T-helper 2 cell treated with Interferon-gamma antibody and Interleukin-4, amounts not matched to agents 5 μg/mL and 100 μg/mL, for 36 hours (primary cell): ENCODE measurements around the gene TMEM44.

ENCODE experiments used
- DNase-seq: peaks from one replicate; pipeline ENCODE4 v3.0.0; 2021; ENCODE audit warnings: low spot score
- H3K27ac Mint-ChIP-seq: one replicate; pipeline ENCODE4 v1.8.0; 2021; ENCODE audit warnings: mild to moderate bottlenecking, mixed read lengths
- H3K27me3 Mint-ChIP-seq: one replicate; pipeline ENCODE4 v1.8.0; 2021; ENCODE audit warnings: low read depth, mixed read lengths
- H3K36me3 Mint-ChIP-seq: one replicate; pipeline ENCODE4 v1.8.0; 2021; ENCODE audit warnings: low read depth, mixed read lengths
- H3K4me1 Mint-ChIP-seq: one replicate; pipeline ENCODE4 v1.8.0; 2021; ENCODE audit warnings: low read depth, mixed read lengths
- H3K4me3 Mint-ChIP-seq: one replicate; pipeline ENCODE4 v1.8.0; 2022; ENCODE audit warnings: mild to moderate bottlenecking, moderate library complexity, mixed read lengths
- H3K9me3 Mint-ChIP-seq: one replicate; pipeline ENCODE4 v1.8.0; 2021; ENCODE audit warnings: mixed read lengths

Gene TMEM44

DNA sequence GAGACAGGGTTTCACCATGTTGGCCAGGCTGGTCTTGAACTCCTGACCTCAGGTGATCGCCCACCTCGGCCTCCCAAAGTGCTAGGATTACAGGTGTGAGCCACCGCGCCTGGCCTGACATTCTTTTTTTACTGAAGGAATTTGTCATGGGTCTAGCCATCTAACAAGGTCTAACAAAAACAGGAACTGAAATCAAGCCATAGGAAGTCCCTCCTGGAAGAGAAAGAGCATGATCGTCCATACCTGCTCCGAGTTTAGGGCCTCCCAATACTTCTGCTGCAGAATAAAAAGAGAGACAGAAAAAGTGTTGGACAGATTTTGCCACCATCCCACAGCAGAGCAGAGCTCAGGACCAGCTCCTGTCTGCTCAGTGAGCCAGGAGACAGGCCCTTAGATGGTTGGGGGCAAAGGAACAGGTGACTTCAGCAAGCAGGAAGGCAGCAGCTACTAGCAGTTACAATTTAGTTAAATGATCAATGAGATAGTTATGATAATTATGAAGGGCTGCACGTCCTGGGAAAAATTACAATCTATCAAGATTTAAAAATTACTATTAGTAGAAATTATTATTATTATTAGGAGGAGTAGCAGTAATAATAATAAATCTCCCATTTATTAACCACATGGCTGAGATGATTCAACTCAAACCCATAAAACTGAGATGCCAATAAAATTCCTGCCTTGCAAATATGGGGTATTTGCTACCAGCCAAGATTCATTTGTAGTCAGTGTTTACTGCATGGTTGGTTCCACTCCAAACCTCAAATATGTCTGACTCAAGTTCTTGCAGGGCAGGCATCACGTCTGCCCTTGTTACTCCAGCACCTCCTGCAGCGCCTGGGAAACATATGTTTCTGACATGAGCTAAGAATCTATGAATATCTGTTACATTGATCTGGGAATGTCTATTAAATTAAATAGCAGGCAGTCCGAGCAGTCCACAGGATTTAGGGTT lies 40.1 kb downstream of the TMEM44 start:
- no peak overlapping the region for H3K4me3 Mint-ChIP-seq
- no peaks in the 10 kb centered on the region for H3K9me3 Mint-ChIP-seq
- H3K4me1 Mint-ChIP-seq: peaks cover 5% of the 10 kb centered on the region
- H3K27me3 Mint-ChIP-seq: no peaks in the 10 kb centered on the region
- DNase-seq: no peak
- no peak overlapping the region for H3K27ac Mint-ChIP-seq
- H3K36me3 Mint-ChIP-seq: no peaks in the 10 kb centered on the region

DNA sequence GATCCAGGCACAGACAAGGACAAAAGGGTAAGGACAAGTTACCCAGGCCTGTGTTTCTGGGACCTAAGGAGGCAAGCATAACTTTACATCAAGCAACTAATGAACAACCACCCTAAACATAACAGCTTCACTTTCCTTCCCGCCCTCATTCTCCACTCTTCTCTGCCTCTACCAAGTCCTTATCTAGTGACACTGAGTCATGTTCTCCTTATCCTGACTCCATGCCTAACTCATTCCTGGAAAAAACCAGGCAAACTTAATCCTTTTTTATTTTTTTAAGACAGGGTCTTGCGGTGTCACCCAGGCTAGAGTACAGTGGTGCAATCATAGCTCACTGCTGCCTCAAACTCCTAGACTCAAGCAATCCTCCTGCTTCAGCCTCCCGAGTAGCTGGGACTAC lies 44.5 kb downstream of the TMEM44 start:
- H3K27ac Mint-ChIP-seq: no peak overlapping the region
- H3K4me1 Mint-ChIP-seq: peaks cover 18% of the 10 kb centered on the region
- H3K36me3 Mint-ChIP-seq: peaks cover 12% of the 10 kb centered on the region
- no peaks in the 10 kb centered on the region for H3K27me3 Mint-ChIP-seq
- no peak for DNase-seq
- H3K9me3 Mint-ChIP-seq: no peaks in the 10 kb centered on the region
- H3K4me3 Mint-ChIP-seq: no peak overlapping the region

DNA sequence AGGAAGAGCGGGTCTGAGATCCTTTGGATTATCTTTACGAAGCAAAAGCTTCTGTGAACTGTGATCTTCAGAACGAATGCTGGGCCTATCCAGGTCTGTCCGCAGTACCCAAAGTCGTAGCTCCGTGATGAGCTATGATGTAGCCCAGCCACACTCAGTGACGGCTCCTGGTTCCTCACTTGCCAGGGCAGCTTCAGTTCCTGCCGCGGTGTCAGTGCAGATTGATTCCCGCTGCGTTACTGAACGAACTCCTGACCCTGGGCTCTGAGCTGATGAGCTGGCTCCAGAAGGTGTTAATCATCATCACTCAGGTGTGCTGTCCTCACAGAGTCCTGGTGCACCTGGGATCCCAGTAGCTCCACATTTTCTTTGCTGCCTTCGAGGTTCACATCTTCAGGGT lies 45.0 kb downstream of the TMEM44 start:
- no peak for DNase-seq
- H3K27ac Mint-ChIP-seq: no peak overlapping the region
- H3K4me3 Mint-ChIP-seq: no peak overlapping the region
- no peaks in the 10 kb centered on the region for H3K27me3 Mint-ChIP-seq
- H3K36me3 Mint-ChIP-seq: peaks cover 12% of the 10 kb centered on the region
- no peaks in the 10 kb centered on the region for H3K9me3 Mint-ChIP-seq
- H3K4me1 Mint-ChIP-seq: peaks cover 18% of the 10 kb centered on the region

DNA sequence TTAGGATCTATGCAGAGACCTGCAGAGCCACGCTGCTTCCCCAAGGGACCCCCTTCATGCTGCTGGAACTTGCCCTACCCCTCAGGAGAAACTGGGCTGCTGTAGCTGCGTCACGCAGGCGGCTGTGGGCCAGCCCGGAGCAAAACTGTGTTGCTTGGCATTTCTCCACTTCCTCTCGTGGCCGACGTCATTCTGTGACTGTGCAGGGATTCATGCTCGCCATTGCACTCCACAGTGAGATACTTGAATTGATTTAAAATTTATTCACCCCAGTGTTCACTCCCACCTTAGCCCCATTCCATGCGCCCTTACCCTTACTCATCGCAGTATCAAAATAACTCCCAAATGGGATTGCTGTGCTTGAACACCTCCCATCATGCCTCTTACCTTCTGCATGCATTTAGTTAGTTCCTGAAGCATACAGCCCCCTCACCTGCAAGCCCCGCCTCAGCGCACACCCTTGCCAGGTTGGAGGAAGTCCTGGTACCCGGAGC lies 45.7 kb downstream of the TMEM44 start:
- H3K36me3 Mint-ChIP-seq: peaks cover 12% of the 10 kb centered on the region
- DNase-seq: no peak

DNA sequence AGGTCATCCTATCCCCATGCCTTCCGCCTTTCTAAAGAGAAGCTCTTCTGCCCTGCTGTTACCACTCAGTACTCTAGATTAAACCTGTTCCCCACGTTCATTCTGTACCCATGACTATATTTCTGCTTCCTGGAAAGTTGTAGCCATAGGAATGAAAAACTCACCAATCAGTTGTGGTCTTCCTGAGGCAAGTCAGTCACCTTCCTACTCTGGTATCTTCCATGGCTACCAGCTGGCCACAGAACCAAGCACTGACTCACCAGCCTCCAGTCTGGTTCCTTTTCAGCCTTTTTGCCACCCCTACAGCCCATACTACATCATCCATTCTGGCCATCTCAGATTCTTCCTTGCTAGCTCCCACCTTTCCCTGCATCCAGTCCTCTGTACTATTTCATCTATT lies 46.4 kb downstream of the TMEM44 start:
- Mint-ChIP-seq H3K36me3 (peaks cover 12% of the 10 kb centered on the region), H3K9me3 (no peaks in the 10 kb centered on the region), H3K4me1 (peaks cover 18% of the 10 kb centered on the region), H3K27me3 (no peaks in the 10 kb centered on the region), H3K27ac (no peak overlapping the region), H3K4me3 (no peak overlapping the region)
- DNase-seq: peak; percentile 20

More for the DNA sequence above, 45.7 kb downstream of the TMEM44 start:
- no peaks in the 10 kb centered on the region for H3K27me3 Mint-ChIP-seq
- no peaks in the 10 kb centered on the region for H3K9me3 Mint-ChIP-seq
- H3K4me3 Mint-ChIP-seq: no peak overlapping the region
- no peak overlapping the region for H3K27ac Mint-ChIP-seq
- peaks cover 18% of the 10 kb centered on the region for H3K4me1 Mint-ChIP-seq

DNA sequence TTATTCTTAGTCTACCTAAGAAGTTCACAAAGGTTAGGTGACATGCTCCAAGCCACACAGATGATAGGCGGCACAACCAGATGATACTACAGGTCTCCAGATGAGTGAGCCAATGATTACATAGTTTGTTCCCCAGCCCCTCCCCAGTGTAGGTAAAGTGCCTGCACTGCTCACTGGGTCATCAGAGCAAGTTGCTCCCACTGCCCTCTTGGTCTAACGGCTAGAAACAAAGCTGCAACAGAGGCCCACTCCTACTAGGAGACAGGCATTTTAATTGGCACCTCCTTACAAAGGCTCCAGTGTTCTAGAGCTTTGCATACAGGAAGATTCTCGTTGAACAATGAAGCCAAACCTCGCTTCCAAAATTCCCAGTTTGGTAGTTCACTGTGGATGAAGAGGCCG lies 47.3 kb downstream of the TMEM44 start:
- peak overlapping the region; percentile 20 for H3K27ac Mint-ChIP-seq
- peaks cover 18% of the 10 kb centered on the region for H3K4me1 Mint-ChIP-seq
- DNase-seq: no peak
- peak overlapping the region; percentile 98 for H3K4me3 Mint-ChIP-seq
- H3K36me3 Mint-ChIP-seq: peaks cover 12% of the 10 kb centered on the region
- no peaks in the 10 kb centered on the region for H3K27me3 Mint-ChIP-seq
- no peaks in the 10 kb centered on the region for H3K9me3 Mint-ChIP-seq

DNA sequence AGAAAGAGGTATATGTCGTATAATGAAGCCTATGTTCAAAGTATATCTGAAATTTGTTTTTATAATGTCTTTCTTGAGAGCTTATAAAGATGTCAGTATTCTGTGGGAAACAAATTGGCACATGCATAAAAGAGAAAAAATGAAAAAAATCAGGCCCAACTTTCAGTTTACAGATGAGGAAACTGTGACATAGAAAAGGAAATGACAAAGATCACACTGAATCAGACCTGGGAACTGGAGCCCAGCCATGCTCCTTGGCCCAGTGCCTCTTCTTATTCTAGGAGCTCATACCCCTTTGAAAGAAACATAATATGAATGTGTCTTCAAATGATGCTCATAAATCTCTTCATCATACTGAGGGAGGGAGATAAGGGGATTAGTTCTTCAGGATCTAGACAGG lies 48.4 kb downstream of the TMEM44 start:
- Mint-ChIP-seq H3K27me3 (no peaks in the 10 kb centered on the region), H3K9me3 (no peaks in the 10 kb centered on the region), H3K4me3 (peak overlapping the region; percentile 98), H3K36me3 (peaks cover 12% of the 10 kb centered on the region), H3K4me1 (peaks cover 18% of the 10 kb centered on the region), H3K27ac (peak overlapping the region; percentile 97)
- no peak for DNase-seq

DNA sequence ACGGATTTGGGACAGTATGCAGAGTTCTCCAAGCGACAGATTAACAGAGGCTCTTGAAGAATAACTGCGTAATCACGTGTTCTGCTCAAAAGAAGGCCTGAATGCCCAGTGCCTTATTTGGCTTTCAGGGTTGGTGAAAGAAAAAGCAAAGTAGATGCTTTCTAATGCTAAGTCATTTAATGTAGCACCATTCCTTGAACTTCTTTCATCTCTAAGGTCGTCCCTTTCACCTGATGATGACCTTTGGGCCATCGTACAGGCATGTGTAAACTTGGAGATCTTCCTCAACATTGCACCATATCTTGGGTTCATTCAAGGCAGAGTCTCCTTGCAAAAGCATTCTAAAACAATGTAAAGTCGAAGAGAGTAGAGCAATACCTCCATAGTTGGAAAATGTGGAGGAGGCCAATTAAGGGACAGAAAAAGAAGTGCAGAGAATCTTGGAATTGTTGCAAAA lies 48.9 kb downstream of the TMEM44 start:
- H3K27me3 Mint-ChIP-seq: no peaks in the 10 kb centered on the region
- DNase-seq: no peak
- no peaks in the 10 kb centered on the region for H3K9me3 Mint-ChIP-seq
- peaks cover 18% of the 10 kb centered on the region for H3K4me1 Mint-ChIP-seq
- H3K36me3 Mint-ChIP-seq: peaks cover 12% of the 10 kb centered on the region
- peak overlapping the region; percentile 98 for H3K4me3 Mint-ChIP-seq
- H3K27ac Mint-ChIP-seq: peak overlapping the region; percentile 97

DNA sequence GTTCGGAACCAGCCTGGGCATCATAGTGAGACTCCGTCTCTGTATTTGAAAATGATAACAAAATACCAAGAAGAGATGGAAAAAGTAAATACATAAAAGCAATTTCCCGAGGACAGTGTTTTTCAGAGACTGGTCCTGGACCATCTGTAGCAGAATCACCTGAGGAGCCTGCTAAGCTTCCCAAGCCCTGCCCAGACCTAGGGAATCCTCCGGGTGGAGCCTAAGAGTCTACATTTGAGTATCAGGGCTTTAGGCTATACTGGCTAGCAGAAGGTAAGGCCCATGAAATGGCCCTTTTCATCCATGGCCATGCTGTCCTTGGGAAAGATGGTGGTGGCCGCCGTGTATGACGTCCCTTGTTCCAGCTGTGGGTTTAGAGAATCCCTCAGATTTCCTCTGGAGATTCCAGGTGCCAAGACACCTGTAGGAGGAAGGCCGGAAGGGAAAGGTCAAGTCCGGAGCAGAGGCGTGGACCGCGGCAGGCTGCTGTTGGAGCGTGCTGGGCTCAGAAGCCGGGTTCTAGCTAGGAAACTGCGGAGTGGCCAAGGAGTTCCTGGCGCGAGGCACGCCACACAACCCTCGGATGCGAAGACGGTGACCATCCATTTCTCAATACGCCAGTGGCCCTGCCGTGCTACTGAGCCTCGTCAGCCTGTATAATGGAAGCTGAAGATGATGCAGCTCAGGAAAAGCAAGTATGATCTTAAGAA lies 50.9 kb downstream of the TMEM44 start:
- Mint-ChIP-seq H3K27me3 (no peaks in the 10 kb centered on the region), H3K9me3 (no peaks in the 10 kb centered on the region)

DNA sequence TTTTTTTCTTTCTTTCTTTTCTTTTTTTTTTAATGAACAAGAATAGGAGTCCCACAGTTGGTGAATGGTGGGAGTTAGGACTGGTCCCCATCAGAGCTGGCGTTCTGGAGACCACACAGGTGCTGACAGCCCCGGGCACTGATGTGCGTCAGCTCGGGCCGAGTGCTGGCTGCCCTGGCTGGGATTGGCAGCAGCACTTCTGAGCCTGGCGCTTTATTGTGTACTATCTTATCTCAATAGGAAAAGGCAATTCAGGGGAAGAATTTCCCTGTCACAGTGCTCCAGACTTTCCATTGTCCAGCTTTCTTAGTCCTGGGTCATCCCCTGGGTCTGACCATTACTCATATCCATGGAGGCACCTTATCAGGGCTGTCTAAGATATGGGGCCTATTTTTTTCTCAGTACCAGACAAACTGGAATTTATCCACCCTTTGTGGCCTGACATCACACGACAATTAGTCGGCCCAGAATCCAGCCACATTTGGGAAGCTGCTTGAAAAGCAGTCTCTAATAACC lies 54.1 kb downstream of the TMEM44 start:
- DNase-seq: no peak
- peaks cover 2% of the 10 kb centered on the region for H3K27me3 Mint-ChIP-seq
- H3K4me1 Mint-ChIP-seq: peaks cover 3% of the 10 kb centered on the region
- no peaks in the 10 kb centered on the region for H3K9me3 Mint-ChIP-seq
- H3K4me3 Mint-ChIP-seq: no peak overlapping the region
- no peak overlapping the region for H3K27ac Mint-ChIP-seq
- peaks cover 3% of the 10 kb centered on the region for H3K36me3 Mint-ChIP-seq

More for the DNA sequence above, 50.9 kb downstream of the TMEM44 start:
- DNase-seq: no peak
- H3K4me1 Mint-ChIP-seq: peaks cover 18% of the 10 kb centered on the region
- peak overlapping the region; percentile 32 for H3K4me3 Mint-ChIP-seq
- H3K27ac Mint-ChIP-seq: peak overlapping the region; percentile 68
- H3K36me3 Mint-ChIP-seq: peaks cover 12% of the 10 kb centered on the region

DNA sequence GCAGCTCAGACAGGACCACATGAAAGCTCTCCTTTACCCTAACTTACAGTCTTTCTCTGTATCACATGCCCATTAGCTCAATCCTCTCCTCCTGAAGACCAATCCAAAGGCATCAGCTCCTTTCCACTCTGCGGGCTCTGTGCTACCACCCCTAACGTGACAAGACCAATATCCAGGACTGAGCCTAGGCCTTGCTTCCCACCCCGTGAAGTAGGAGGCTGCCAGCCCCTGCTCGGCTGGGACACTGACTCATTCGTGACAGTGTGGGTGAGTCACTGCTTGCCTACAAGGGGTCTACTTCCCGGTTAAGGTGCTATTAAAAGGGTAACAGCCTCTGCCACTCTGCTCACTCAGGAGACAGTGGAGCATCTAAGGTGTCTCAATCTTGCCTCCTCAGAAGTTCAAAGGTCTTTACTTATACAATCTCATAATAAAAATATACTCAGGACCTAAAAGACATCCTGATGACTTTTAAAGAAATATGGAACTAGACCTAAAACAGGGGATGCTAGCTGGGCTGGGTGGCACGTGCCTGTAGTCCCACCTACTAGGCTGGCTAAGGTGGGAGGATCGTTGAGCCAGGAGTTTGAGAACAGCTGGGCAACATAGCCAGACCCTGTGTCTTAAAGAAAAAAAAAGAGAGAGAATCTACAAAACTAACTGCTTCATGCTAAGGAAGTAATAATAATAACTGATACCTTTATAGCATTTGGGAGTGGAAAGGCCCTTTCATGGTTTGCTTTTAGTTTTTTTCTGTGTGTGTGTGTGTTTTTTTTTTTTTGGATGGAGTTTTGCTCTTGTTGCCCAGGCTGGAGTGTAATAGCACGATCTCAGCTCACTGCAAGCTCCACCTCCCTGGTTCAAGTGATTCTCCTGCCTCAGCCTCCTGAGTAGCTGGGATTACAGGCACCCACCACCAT lies 55.0 kb downstream of the TMEM44 start:
- Mint-ChIP-seq H3K27ac (no peak overlapping the region), H3K4me1 (no peaks in the 10 kb centered on the region), H3K4me3 (no peak overlapping the region), H3K36me3 (no peaks in the 10 kb centered on the region), H3K27me3 (peaks cover 9% of the 10 kb centered on the region), H3K9me3 (no peaks in the 10 kb centered on the region)
- DNase-seq: no peak

DNA sequence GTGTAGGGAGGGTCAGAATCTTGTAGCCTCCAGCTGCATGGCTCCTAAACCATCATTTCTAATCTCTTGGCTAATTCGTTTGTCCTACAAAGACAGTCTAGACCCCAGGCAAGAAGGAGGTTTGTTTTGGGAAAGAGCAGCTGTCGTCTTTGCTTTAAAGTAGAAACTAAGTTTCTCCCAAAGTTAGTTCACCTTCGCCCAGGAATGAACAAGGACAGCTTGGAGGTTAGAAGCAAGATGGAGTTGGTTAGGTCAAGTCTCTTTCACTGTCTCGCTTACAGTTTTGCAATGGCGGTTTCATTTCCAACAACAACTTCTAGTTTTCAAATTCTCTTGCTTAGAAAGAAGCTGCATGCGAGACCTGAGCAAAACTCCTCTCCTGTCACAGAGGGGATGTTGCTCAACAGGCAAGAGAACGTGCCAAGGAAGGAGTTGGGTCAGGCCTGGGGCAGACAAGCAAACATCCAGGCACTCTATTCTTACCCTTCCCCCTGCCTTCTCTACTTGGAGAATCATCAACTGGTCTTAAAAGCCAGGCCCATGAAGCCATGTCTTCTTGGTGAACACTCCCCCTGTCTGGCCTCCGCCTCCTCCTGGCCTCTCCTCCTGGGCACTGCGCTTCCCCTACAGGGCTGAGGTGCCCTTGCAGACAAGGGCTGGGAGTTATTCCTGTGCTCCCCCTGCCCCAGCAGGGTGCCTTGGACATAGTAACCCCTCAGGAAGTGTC lies 57.6 kb downstream of the TMEM44 start:
- Mint-ChIP-seq H3K4me1 (no peaks in the 10 kb centered on the region), H3K4me3 (no peak overlapping the region), H3K9me3 (no peaks in the 10 kb centered on the region), H3K27ac (no peak overlapping the region), H3K36me3 (no peaks in the 10 kb centered on the region), H3K27me3 (peaks cover 33% of the 10 kb centered on the region)
- DNase-seq: no peak
